Cardiac ventricle fibroblast (primary cell): ENCODE results near the gene CITED1. TPM values are rescaled to one million over a fixed set of nuclear protein-coding genes. Genes with fewer than 3 reads are reported as not detected.

ENCODE experiments used
- total RNA-seq: library from RNA; depleted of rRNA; stranded (reverse); fragments of >200 nt; gene quantifications from 2 replicates; pipeline ENCODE4 v1.2.3, GENCODE V29; 2015

Gene CITED1
- total RNA-seq = not detected in 2 replicates

GRCh38 chrX:72305286-72306084, at the start of gene CITED1:
Gene CITED1, minus strand, starts transcription at chrX:72305914. Its CDS starts 3,045 bp downstream, at chrX:72302869.

Other genes with a start within 250 kb of the CITED1 start
- gene RTL5, start 174.0 kb downstream of the CITED1 start, total RNA-seq = 3.9 and 5.6 TPM in 2 replicates
- gene PIN4, start 124.2 kb downstream of the CITED1 start, total RNA-seq = 7.6 and 8.3 TPM in 2 replicates
- gene ERCC6L, start 66.9 kb downstream of the CITED1 start, total RNA-seq = 0.20 and 0.31 TPM in 2 replicates
- gene RPS4X, start 28.7 kb downstream of the CITED1 start, total RNA-seq = 895 and 961 TPM in 2 replicates